Right atrium auricular region (tissue), 2 donors: ENCODE data around the gene TMEM239. TPM values are rescaled to one million over a fixed set of nuclear protein-coding genes. Genes with fewer than 3 reads are reported as not detected.

Experiments used
- DNase-seq: peaks from one replicate; pipeline ENCODE4 v3.0.0-alpha.2; 2019; ENCODE audit warnings: low spot score
- H3K27ac ChIP-seq, 2 donors: fragments of 200-600 bp; sonication (generic); 1 replicate in 1 of 2; 2 replicates in 1 of 2; pipeline ENCODE4 v1.5.1; 2016 to 2019
- H3K27me3 ChIP-seq, 2 donors: fragments of 200-600 bp; sonication (generic); one replicate each; pipeline versions ENCODE4 v1.5.1 to v1.6.0; 2017 to 2019
- H3K36me3 ChIP-seq: fragments of 200-600 bp; sonication (generic); one replicate; pipeline ENCODE4 v1.5.1; 2016
- H3K4me1 ChIP-seq, 2 donors: fragments of 200-600 bp; sonication (generic); one replicate each; pipeline versions ENCODE4 v1.5.1 to v1.6.0; 2017 to 2019
- H3K4me3 ChIP-seq, 2 donors: fragments of 200-600 bp; sonication (generic); 1 replicate in 1 of 2; 2 replicates in 1 of 2; pipeline ENCODE4 v1.5.1; 2017 to 2019; ENCODE audit warnings: mild to moderate bottlenecking in 1 of 2, moderate library complexity in 1 of 2
- H3K9me3 ChIP-seq, 2 donors: fragments of 200-600 bp; sonication (generic); one replicate each; pipeline ENCODE4 v1.5.1; 2019
- CTCF ChIP-seq, 2 donors: fragments of 200-600 bp; sonication (generic); IDR thresholded peaks; one replicate each; pipeline ENCODE4 v1.5.1; 2019; ENCODE audit warnings: antibody characterized with exemption in 2 of 2
- total RNA-seq, 2 donors: library from RNA; depleted of rRNA; stranded (reverse); fragments of >200 nt; gene quantifications; one replicate each; pipeline ENCODE4 v1.1.0, GENCODE V29; 2016

Gene TMEM239
- total RNA-seq, 2 donors from 2014 or later: not detected

GRCh38 chr20:2814587-2815051 is 1.5 kb upstream of the TMEM239 start, which contains the start of gene C20orf141:
Gene C20orf141, plus strand, starts transcription at chr20:2814987. Its CDS starts 198 bp downstream, at chr20:2815185.
- no peaks in the 10 kb centered on the region for H3K27me3 ChIP-seq
- no peak within 1 kb of the TSS for H3K27ac ChIP-seq
- peaks cover 0 to 17% of the 10 kb centered on the region in 2 donors for H3K9me3 ChIP-seq
- DNase-seq: no peak
- no peak within 1 kb of the TSS for H3K4me3 ChIP-seq
- H3K36me3 ChIP-seq: no peaks in the 10 kb centered on the region
- H3K4me1 ChIP-seq: no peaks in the 10 kb centered on the region
- TF ChIP-seq CTCF (IDR thresholded peaks at IDR 0.05): no peak

DNA sequence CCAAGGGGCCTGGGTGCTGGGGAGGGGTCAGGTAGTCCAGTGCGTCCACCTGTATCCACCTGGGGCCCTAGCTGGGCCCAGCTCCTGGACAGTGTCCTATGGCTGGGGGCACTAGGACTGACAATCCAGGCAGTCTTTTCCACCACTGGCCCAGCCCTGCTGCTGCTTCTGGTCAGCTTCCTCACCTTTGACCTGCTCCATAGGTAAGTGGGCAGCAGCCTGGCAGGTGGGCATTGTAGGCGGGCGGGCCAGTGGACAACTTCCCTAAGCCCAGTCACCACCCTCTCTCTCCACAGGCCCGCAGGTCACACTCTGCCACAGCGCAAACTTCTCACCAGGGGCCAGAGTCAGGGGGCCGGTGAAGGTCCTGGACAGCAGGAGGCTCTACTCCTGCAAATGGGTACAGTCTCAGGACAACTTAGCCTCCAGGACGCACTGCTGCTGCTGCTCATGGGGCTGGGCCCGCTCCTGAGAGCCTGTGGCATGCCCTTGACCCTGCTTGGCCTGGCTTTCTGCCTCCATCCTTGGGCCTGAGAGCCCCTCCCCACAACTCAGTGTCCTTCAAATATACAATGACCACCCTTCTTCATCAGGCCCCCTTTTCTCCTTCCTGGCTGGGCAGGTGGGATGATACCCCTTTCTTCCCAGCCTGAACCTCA is 793 bp upstream of the TMEM239 start:
- Histone ChIP-seq H3K4me1 (peaks cover 0 to under 1% of the 10 kb centered on the region in 2 donors), H3K36me3 (no peaks in the 10 kb centered on the region), H3K27me3 (peaks cover 1 to 2% of the 10 kb centered on the region in 2 donors), H3K4me3 (no peak overlapping the region), H3K9me3 (peaks cover 0 to 17% of the 10 kb centered on the region in 2 donors), H3K27ac (no peak overlapping the region)
- DNase-seq: no peak
- TF ChIP-seq CTCF (IDR thresholded peaks at IDR 0.05): no peak

- Histone ChIP-seq H3K36me3 (no peaks in the 10 kb centered on the region), H3K4me1 (peaks cover 0 to 12% of the 10 kb centered on the region in 2 donors), H3K9me3 (peaks cover 0 to 10% of the 10 kb centered on the region in 2 donors), H3K4me3 (no peak overlapping the region), H3K27ac (no peak overlapping the region), H3K27me3 (peaks cover 8 to 11% of the 10 kb centered on the region in 2 donors)
- no peak for DNase-seq
- TF ChIP-seq CTCF (IDR thresholded peaks at IDR 0.05): no peak
Observed at GRCh38 chr20:2816583-2817340, 598 bp downstream of the TMEM239 start.

GRCh38 chr20:2817341-2817726 is 1.2 kb downstream of the TMEM239 start:
- Histone ChIP-seq H3K4me1 (peaks cover 0 to 12% of the 10 kb centered on the region in 2 donors), H3K36me3 (no peaks in the 10 kb centered on the region), H3K9me3 (peaks cover 0 to 4% of the 10 kb centered on the region in 2 donors), H3K27ac (no peak overlapping the region), H3K4me3 (no peak overlapping the region), H3K27me3 (peaks cover 8 to 11% of the 10 kb centered on the region in 2 donors)
- TF ChIP-seq CTCF (IDR thresholded peaks at IDR 0.05): no peak
- no peak for DNase-seq

GRCh38 chr20:2817891-2818595 is 1.9 kb downstream of the TMEM239 start:
- H3K4me3 ChIP-seq: no peak overlapping the region
- no peaks in the 10 kb centered on the region for H3K9me3 ChIP-seq
- TF ChIP-seq CTCF (IDR thresholded peaks at IDR 0.05): no peak
- peak; percentile 60 for DNase-seq
- H3K27me3 ChIP-seq: peaks cover 8 to 11% of the 10 kb centered on the region in 2 donors
- peaks cover 0 to 12% of the 10 kb centered on the region in 2 donors for H3K4me1 ChIP-seq
- no peaks in the 10 kb centered on the region for H3K36me3 ChIP-seq
- no peak overlapping the region for H3K27ac ChIP-seq
